Lung (tissue), 13 donors: ENCODE data around the gene B3GAT3. TPM values are rescaled to one million over a fixed set of nuclear protein-coding genes. Genes with fewer than 3 reads are reported as not detected.

ENCODE experiments used
- ATAC-seq: fragments of 200-7000 bp; cut with Tn5 transposase; one replicate; pipeline ENCODE4 v1.9.1; 2020; ENCODE audit warnings: moderate number of reproducible peaks; ENCODE audit not compliant: insufficient read depth, low FRiP score
- DNase-seq, 3 donors: peaks; one replicate each; pipeline ENCODE4 v3.0.0-alpha.2; 2013 to 2017
- H3K27ac ChIP-seq, 2 donors: one replicate each; pipeline ENCODE4 v1.5.1; 2013; ENCODE audit warnings: mild to moderate bottlenecking in 2 of 2, moderate library complexity in 2 of 2, control low read depth in 1 of 2, inconsistent platforms in 1 of 2, low read depth in 1 of 2, low read length in 1 of 2
- H3K27me3 ChIP-seq, 3 donors: one replicate each; pipeline ENCODE4 v1.5.1; 2013; ENCODE audit warnings: low read length in 2 of 3; ENCODE audit not compliant: control insufficient read depth in 3 of 3, insufficient read depth in 3 of 3
- H3K36me3 ChIP-seq, 4 donors: one replicate each; pipeline ENCODE4 v1.5.1; 2013; ENCODE audit warnings: low read length in 4 of 4, mild to moderate bottlenecking in 1 of 4, moderate library complexity in 1 of 4; ENCODE audit not compliant: control insufficient read depth in 4 of 4, insufficient read depth in 4 of 4
- H3K4me1 ChIP-seq, 5 donors: one replicate each; pipeline ENCODE4 v1.5.1; 2013; ENCODE audit warnings: low read length in 5 of 5, mild to moderate bottlenecking in 2 of 5, moderate library complexity in 1 of 5; ENCODE audit not compliant: control insufficient read depth in 5 of 5, insufficient read depth in 5 of 5
- H3K4me3 ChIP-seq: one replicate; pipeline ENCODE4 v1.5.1; 2013; ENCODE audit warnings: mild to moderate bottlenecking, control low read depth, moderate library complexity
- H3K9ac ChIP-seq, 2 donors: one replicate each; pipeline ENCODE4 v1.5.1; 2013; ENCODE audit warnings: low read length in 2 of 2, control low read depth in 1 of 2; ENCODE audit not compliant: insufficient read depth in 1 of 2
- H3K9me3 ChIP-seq, 4 donors: one replicate each; pipeline ENCODE4 v1.5.1; 2013; ENCODE audit warnings: low read length in 3 of 4, mild to moderate bottlenecking in 1 of 4, moderate library complexity in 1 of 4; ENCODE audit not compliant: control insufficient read depth in 4 of 4, insufficient read depth in 3 of 4
- WGBS, 2 donors: extraction: QIAGEN DNeasy Blood & Tissue Kit; methylation state at CpG; one replicate each; pipeline ENCODE4 v1.1.7; 2013; 5-methylcytosine and 5-hydroxymethylcytosine counted together
- polyA plus RNA-seq, 2 donors: library from polyadenylated mRNA; stranded (reverse); fragments of 200-250 nt; gene quantifications; one replicate each; pipeline ENCODE4 v1.2.1, GENCODE V29; 2013
- small RNA-seq: library from RNA; depleted of rRNA; stranded (forward); fragments of <200 nt; gene quantifications from one replicate; pipeline ENCODE3, GENCODE V24; 2014; ENCODE audit warnings: low replicate concordance
- total RNA-seq, 2 donors: library from RNA; depleted of rRNA in 1 of 2; stranded (reverse); fragments of >200 nt in 1 of 2; gene quantifications; one replicate each; pipeline ENCODE4 v1.2.1, GENCODE V29; 2014 to 2021
- TF ChIP-seq, protein P1 (sequence below): IDR thresholded peaks from 2 replicates; pipeline ENCODE4 v1.5.1; 2012; ENCODE audit warnings: mild to moderate bottlenecking; ENCODE audit errors: control extremely low read depth, extremely low read depth
- donor health status: control.
- donor health status: control.
- donor health status: Bipolar disorder and iron deficiency.
- donor health status: healthy.
- donor health status: DM: yes; HTN: yes; CAD: no.

B3GAT3 gene
- total and polyA plus RNA-seq, 4 donors: 14.6 to 58.0 (median 49.5) TPM

DNA sequence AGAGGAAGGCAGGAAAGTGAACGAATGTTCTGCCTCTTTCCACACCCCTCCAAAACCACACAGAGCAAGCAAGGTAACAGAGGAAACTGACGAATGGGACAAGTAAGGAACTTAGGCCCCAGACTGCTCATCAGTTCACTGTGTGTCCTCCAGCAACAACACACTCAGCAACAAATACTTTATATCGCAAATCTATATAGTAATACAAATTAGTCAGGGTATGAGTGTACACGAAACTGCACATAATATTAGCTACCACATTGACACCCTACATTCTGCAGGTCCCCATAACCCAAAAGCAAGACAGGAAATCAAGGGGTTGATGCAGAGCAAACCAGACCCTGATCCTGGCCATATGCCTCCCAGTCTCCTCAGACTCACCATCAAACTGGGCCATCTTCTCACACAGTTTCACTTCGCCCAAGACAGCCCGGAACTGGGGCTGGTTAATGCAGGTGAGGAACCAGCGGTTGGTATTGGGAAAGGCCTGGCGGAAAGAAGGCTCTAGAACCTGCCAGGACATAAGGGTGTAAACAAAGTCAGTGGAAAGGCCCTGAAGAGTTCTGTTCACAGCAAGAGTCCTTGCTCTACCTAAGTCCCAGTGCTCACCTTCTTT lies 54.7 kb downstream of the B3GAT3 start:
- peaks cover 0 to 9% (median 0%) of the 10 kb centered on the region in 5 donors for H3K4me1 ChIP-seq
- no peak overlapping the region for H3K9ac ChIP-seq
- DNase-seq (no peak), ATAC-seq (no peak)
- no peaks in the 10 kb centered on the region for H3K27me3 ChIP-seq
- WGBS, 2 donors: 63 to 64% methylated on average over 8 of the region's 8 CpGs
- no peak overlapping the region for H3K4me3 ChIP-seq
- no peak overlapping the region for H3K27ac ChIP-seq
- TF ChIP-seq, protein P1, sequence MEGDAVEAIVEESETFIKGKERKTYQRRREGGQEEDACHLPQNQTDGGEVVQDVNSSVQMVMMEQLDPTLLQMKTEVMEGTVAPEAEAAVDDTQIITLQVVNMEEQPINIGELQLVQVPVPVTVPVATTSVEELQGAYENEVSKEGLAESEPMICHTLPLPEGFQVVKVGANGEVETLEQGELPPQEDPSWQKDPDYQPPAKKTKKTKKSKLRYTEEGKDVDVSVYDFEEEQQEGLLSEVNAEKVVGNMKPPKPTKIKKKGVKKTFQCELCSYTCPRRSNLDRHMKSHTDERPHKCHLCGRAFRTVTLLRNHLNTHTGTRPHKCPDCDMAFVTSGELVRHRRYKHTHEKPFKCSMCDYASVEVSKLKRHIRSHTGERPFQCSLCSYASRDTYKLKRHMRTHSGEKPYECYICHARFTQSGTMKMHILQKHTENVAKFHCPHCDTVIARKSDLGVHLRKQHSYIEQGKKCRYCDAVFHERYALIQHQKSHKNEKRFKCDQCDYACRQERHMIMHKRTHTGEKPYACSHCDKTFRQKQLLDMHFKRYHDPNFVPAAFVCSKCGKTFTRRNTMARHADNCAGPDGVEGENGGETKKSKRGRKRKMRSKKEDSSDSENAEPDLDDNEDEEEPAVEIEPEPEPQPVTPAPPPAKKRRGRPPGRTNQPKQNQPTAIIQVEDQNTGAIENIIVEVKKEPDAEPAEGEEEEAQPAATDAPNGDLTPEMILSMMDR: no peak
- no peaks in the 10 kb centered on the region for H3K9me3 ChIP-seq
- H3K36me3 ChIP-seq: peaks cover 31 to 48% (median 44%) of the 10 kb centered on the region in 4 donors

DNA sequence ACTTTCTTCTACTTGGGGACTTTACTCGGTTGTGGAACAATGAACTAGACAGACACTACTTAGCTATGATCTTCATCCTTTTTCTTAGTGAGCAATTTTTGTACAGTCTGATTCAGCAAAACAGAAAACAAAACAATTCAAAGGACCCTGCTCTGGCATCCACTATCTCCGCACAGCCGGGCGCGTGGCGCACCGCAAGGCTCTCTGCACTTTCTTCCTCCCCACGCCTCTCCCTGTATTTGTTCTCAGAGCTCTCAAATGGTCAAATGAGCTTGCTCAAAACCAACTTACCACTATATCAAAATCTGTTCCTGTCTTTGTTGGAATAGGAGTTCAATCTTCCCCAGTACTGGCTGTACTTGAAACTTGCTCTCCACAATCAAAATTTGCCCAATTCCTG lies 55.5 kb downstream of the B3GAT3 start:
- H3K9ac ChIP-seq: no peak overlapping the region
- H3K9me3 ChIP-seq: no peaks in the 10 kb centered on the region
- peaks cover 31 to 44% (median 39%) of the 10 kb centered on the region in 4 donors for H3K36me3 ChIP-seq
- no peak for ATAC-seq
- 94 to 95% methylated on average over 8 of the region's 8 CpGs for WGBS, 2 donors
- no peak overlapping the region for H3K27ac ChIP-seq
- TF ChIP-seq, protein P1: no peak
- H3K27me3 ChIP-seq: no peaks in the 10 kb centered on the region
- no peak for DNase-seq
- H3K4me3 ChIP-seq: no peak overlapping the region
- H3K4me1 ChIP-seq: peaks cover 0 to under 1% (median 0%) of the 10 kb centered on the region in 5 donors

Small RNA genes lying within 50 kb of the gene (small RNA-seq; reads per million reads assigned to genes)
- not detected for gene AP001458.1
- gene MIR6747: 0.31 reads per million, percentile 36 among the genes with 10 or more reads in this experiment
- gene SNORA57: not detected

Other genes starting within 250 kb of the B3GAT3 start
- 1,000 to 10,000 TPM in 1 of 2 donors, 10 to 100 TPM in 1; 16.0 to 5,001 TPM for gene SCGB1A1, start 203.0 kb downstream of the B3GAT3 start, total RNA-seq
- gene SCGB1A1, start 203.0 kb downstream of the B3GAT3 start, polyA plus RNA-seq: 1,000 to 10,000 TPM; 2,989 to 6,099 TPM
- 100 to 1,000 TPM; 396 to 707 TPM for gene AHNAK, start 75.2 kb downstream of the B3GAT3 start, total RNA-seq
- 10 to 100 TPM; 66.5 to 79.9 TPM for gene AHNAK, start 75.2 kb downstream of the B3GAT3 start, polyA plus RNA-seq
- gene EEF1G, start 48.1 kb downstream of the B3GAT3 start, total RNA-seq: 1,000 to 10,000 TPM in 1 of 2 donors, 100 to 1,000 TPM in 1; 941 to 1,160 TPM
- 1,000 to 10,000 TPM; 1,043 to 1,130 TPM for gene EEF1G, start 48.1 kb downstream of the B3GAT3 start, polyA plus RNA-seq
- gene TUT1, start 30.5 kb downstream of the B3GAT3 start, total RNA-seq: 10 to 100 TPM; 10.8 to 19.4 TPM
- 10 to 100 TPM; 15.2 to 21.9 TPM for gene TUT1, start 30.5 kb downstream of the B3GAT3 start, polyA plus RNA-seq
- 10 to 100 TPM; 53.7 to 74.4 TPM for gene MTA2, start 20.1 kb downstream of the B3GAT3 start, total RNA-seq
- gene MTA2, start 20.1 kb downstream of the B3GAT3 start, polyA plus RNA-seq: 10 to 100 TPM; 57.0 to 62.2 TPM
- 10 to 100 TPM; 29.1 to 95.4 TPM for gene EML3, start 9.2 kb downstream of the B3GAT3 start, total RNA-seq
- 10 to 100 TPM; 59.5 to 66.4 TPM for gene EML3, start 9.2 kb downstream of the B3GAT3 start, polyA plus RNA-seq
- 1 to 10 TPM; 3.5 to 9.6 TPM for gene ROM1, start 8.7 kb downstream of the B3GAT3 start, total RNA-seq
- 10 to 100 TPM in 1 of 2 donors, 1 to 10 TPM in 1; 9.3 to 17.9 TPM for gene ROM1, start 8.7 kb downstream of the B3GAT3 start, polyA plus RNA-seq
- gene GANAB, start 24.6 kb upstream of the B3GAT3 start, total RNA-seq: 100 to 1,000 TPM; 181 to 266 TPM
- 100 to 1,000 TPM; 104 to 155 TPM for gene GANAB, start 24.6 kb upstream of the B3GAT3 start, polyA plus RNA-seq
- gene INTS5, start 31.3 kb upstream of the B3GAT3 start, total RNA-seq: 10 to 100 TPM; 15.5 to 22.7 TPM
- gene INTS5, start 31.3 kb upstream of the B3GAT3 start, polyA plus RNA-seq: 10 to 100 TPM in 1 of 2 donors, 1 to 10 TPM in 1; 8.5 to 17.4 TPM
- gene C11orf98, start 43.2 kb upstream of the B3GAT3 start, total RNA-seq: 10 to 100 TPM; 19.0 to 54.0 TPM
- gene C11orf98, start 43.2 kb upstream of the B3GAT3 start, polyA plus RNA-seq: 100 to 1,000 TPM; 135 to 140 TPM
- 10 to 100 TPM in 1 of 2 donors, 1 to 10 TPM in 1; 5.3 to 19.8 TPM for gene CSKMT, start 43.3 kb upstream of the B3GAT3 start, total RNA-seq
- gene CSKMT, start 43.3 kb upstream of the B3GAT3 start, polyA plus RNA-seq: 10 to 100 TPM; 11.0 to 37.1 TPM
- 10 to 100 TPM in 1 of 2 donors, 1 to 10 TPM in 1; 8.6 to 10.4 TPM for gene UQCC3, start 49.7 kb upstream of the B3GAT3 start, total RNA-seq
- gene UQCC3, start 49.7 kb upstream of the B3GAT3 start, polyA plus RNA-seq: 10 to 100 TPM in 1 of 2 donors, 1 to 10 TPM in 1; 8.7 to 20.1 TPM
- 1 to 10 TPM; 4.4 to 8.9 TPM for gene LBHD1, start 50.3 kb upstream of the B3GAT3 start, total RNA-seq
- 1 to 10 TPM; 4.4 to 5.7 TPM for gene LBHD1, start 50.3 kb upstream of the B3GAT3 start, polyA plus RNA-seq
- gene UBXN1, start 57.1 kb upstream of the B3GAT3 start, total RNA-seq: 10 to 100 TPM; 54.8 to 80.2 TPM
- gene UBXN1, start 57.1 kb upstream of the B3GAT3 start, polyA plus RNA-seq: 100 to 1,000 TPM; 149 to 168 TPM
- gene LRRN4CL, start 67.5 kb upstream of the B3GAT3 start, total RNA-seq: 1 to 10 TPM in 1 of 2 donors, under 1 TPM in 1; 0.57 to 2.6 TPM
- 1 to 10 TPM in 1 of 2 donors, under 1 TPM in 1; 0.46 to 1.9 TPM for gene LRRN4CL, start 67.5 kb upstream of the B3GAT3 start, polyA plus RNA-seq
- gene BSCL2, start 85.4 kb upstream of the B3GAT3 start, total RNA-seq: 100 to 1,000 TPM in 1 of 2 donors, 10 to 100 TPM in 1; 30.7 to 120 TPM
- gene BSCL2, start 85.4 kb upstream of the B3GAT3 start, polyA plus RNA-seq: 100 to 1,000 TPM in 1 of 2 donors, 10 to 100 TPM in 1; 65.7 to 190 TPM
- gene GNG3, start 85.7 kb upstream of the B3GAT3 start, total RNA-seq: under 1 TPM in 1 of 2 donors, not detected in 1; 0.40 TPM
- gene GNG3, start 85.7 kb upstream of the B3GAT3 start, polyA plus RNA-seq: under 1 TPM; 0.05 to 0.26 TPM
- 10 to 100 TPM; 41.4 to 53.1 TPM for gene HNRNPUL2, start 105.5 kb upstream of the B3GAT3 start, total RNA-seq
- 10 to 100 TPM; 25.6 to 29.5 TPM for gene HNRNPUL2, start 105.5 kb upstream of the B3GAT3 start, polyA plus RNA-seq
- gene TTC9C, start 106.5 kb upstream of the B3GAT3 start, total RNA-seq: 10 to 100 TPM; 27.7 to 33.8 TPM
- gene TTC9C, start 106.5 kb upstream of the B3GAT3 start, polyA plus RNA-seq: 10 to 100 TPM; 22.6 to 55.5 TPM
- gene ZBTB3, start 132.2 kb upstream of the B3GAT3 start, total RNA-seq: 10 to 100 TPM in 1 of 2 donors, 1 to 10 TPM in 1; 8.9 to 12.9 TPM
- 1 to 10 TPM; 2.1 to 5.8 TPM for gene ZBTB3, start 132.2 kb upstream of the B3GAT3 start, polyA plus RNA-seq
- gene POLR2G, start 139.6 kb upstream of the B3GAT3 start, total RNA-seq: 10 to 100 TPM; 52.0 to 72.9 TPM
- 100 to 1,000 TPM; 141 to 148 TPM for gene POLR2G, start 139.6 kb upstream of the B3GAT3 start, polyA plus RNA-seq
- 10 to 100 TPM; 22.6 to 27.8 TPM for gene TAF6L, start 149.4 kb upstream of the B3GAT3 start, total RNA-seq
- 10 to 100 TPM; 18.7 to 32.7 TPM for gene TAF6L, start 149.4 kb upstream of the B3GAT3 start, polyA plus RNA-seq
- gene TMEM179B, start 165.4 kb upstream of the B3GAT3 start, total RNA-seq: 10 to 100 TPM; 40.0 to 61.0 TPM
- gene TMEM179B, start 165.4 kb upstream of the B3GAT3 start, polyA plus RNA-seq: 10 to 100 TPM; 68.8 to 87.6 TPM
- 10 to 100 TPM in 1 of 2 donors, 1 to 10 TPM in 1; 9.7 to 15.6 TPM for gene TMEM223, start 170.0 kb upstream of the B3GAT3 start, total RNA-seq
- gene TMEM223, start 170.0 kb upstream of the B3GAT3 start, polyA plus RNA-seq: 10 to 100 TPM; 21.9 to 38.6 TPM
- gene NXF1, start 183.5 kb upstream of the B3GAT3 start, total RNA-seq: 10 to 100 TPM; 62.6 to 89.4 TPM
- gene NXF1, start 183.5 kb upstream of the B3GAT3 start, polyA plus RNA-seq: 10 to 100 TPM; 68.4 to 82.5 TPM
- gene STX5, start 210.1 kb upstream of the B3GAT3 start, total RNA-seq: 10 to 100 TPM; 38.7 to 47.6 TPM
- gene STX5, start 210.1 kb upstream of the B3GAT3 start, polyA plus RNA-seq: 10 to 100 TPM; 19.8 to 36.6 TPM
- gene TEX54, start 210.9 kb upstream of the B3GAT3 start, total RNA-seq: not detected
- not detected for gene TEX54, start 210.9 kb upstream of the B3GAT3 start, polyA plus RNA-seq
- 10 to 100 TPM; 26.2 to 41.4 TPM for gene WDR74, start 217.6 kb upstream of the B3GAT3 start, total RNA-seq
- gene WDR74, start 217.6 kb upstream of the B3GAT3 start, polyA plus RNA-seq: 10 to 100 TPM; 42.5 to 64.1 TPM